Measurements from ENCODE around the gene SPG7.
"Not testable (repeated sequence)": the region's sequence is repeated elsewhere in the genome, so short reads cannot be mapped to it uniquely, and the experiment has no call there.

SPG7 gene

DNA sequence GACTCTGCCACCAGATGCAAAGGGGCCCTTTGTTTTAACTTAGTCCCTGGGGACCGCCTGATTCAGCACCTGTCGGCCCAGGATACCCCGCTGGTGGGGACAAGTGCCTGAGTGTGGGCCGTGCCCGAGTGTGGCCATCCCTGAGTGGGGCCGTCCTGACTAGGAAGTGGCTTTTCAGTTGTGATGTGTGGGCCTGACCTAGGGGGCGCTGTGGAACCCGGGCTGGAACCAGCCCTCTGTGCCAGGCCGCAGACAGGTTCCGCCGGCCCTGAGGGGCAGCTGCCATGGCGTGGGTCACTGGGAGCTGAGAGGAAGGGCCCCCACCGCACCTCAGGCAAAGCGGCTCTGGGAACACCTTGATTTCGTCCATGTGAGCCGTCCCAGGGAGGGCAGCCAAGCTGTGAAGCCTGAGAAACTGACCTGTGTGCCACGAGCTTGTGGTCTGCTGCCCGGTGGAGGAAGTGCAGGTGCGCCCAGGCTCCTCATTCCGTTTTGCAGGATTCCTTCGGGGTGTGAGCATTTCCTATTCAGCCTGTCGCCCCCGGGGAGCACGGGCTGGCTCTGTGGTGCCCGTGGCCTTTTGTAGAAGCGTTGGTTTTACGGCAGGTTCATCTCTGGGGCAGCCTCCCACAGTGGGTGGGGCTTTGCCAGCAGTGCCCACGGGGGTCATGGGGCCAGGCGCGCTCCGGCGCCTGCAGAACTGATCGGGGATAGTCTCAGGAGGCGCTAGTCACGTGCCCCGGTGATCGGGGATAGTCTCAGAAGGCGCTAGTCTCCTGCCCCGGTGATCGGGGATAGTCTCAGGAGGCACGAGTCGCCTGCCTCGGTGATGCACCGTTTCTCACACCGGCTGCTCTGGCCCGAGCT, 57.5 kb downstream of the SPG7 start:
- DNase-seq = peak; percentile 53

DNA sequence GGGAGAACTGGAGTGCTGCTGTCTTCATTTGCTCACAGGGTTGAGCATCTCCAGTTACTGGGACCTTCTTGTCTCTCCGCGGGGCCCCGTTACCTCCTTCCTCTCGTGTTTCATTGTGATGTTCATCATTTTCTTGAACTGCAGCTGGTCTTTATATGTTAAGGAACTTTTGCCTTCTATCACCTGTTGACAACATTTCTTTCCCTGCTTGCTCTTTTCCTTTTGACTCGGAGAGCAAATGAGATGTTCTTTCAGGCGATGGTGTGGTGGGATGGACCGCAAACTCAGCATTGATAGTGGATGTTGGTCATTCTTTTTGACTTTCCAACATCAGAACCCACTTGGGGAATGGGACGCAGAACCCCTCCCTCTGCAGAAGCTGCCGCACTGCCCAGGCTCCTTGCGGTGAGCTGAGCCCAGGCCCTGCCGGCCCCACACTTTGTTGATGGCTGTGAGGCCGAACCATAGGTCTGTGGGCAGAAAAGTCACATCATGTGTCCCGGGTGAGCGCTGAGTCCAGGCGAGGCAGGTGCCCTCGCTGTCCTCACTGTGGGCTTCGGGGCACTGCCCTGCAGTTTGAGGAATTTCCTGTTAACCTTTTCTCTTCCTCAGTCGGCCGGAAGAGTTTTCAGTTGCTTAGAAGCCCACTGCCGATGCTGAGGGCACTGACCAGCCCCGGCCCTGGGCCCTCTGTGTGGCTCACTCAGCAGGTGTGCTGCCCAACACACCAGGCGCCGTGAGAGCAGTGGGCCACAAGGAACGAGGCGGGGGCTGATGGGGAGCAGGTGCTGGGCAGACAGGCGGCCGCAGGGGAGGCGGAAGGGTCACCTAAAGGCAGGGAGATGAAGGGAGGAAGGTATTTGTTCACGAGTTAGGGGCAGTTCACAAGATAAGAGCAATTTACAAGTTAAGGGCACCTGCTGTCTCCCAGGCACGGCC, 59.7 kb downstream of the SPG7 start:
- DNase-seq = no peak

GRCh38 chr16:89569506-89570341, 61.5 kb downstream of the SPG7 start:
- no peak for DNase-seq

DNA sequence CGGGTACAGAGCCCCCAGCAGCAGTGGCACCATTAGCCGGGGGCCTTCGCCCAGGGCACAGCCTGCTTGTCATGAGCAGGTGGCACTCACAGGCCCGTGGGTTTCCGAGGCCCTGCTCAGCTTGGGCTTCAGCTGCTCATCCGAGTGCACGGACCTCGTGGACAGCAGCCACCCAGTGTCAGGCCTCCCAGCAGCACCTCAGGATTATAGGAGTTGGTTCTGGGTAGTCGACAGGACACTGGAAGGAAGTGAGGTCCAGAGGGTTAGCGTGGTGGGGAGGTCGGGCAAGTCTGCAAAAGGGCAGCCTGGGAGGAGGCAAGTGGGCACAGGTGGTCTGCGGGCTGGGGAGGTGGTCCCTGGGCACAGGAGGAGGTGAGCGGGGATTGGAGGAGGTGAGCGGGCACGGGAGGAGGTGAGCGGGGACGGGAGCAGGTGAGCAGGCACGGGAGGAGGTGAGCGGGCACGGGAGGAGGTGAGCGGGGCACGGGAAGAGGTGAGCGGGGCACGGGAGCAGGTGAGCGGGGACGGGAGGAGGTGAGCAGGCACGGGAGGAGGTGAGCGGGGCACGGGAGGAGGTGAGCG, 62.2 kb downstream of the SPG7 start:
- DNase-seq = no peak

DNA sequence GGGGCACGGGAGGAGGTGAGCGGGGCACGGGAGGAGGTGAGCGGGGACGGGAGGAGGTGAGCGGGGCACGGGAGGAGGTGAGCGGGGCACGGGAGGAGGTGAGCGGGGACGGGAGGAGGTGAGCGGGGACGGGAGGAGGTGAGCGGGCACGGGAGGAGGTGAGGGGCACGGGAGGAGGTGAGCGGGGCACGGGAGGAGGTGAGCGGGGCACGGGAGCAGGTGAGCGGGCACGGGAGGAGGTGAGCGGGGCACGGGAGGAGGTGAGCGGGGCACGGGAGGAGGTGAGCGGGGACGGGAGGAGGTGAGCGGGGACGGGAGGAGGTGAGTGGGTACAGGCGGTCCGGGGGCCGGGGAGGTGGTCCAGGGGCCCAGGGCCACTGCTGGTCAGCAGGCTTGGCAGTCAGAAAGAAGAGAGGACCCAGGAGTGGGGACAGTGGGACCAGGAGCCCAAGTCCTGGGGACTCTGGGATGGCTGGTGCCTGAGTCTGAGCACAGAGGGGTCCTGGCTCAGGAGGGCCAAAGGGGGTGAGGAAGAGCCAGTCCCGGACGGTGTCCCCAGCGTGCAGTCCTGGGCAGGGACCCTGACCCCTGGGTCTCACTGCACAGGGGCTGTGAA, 62.9 kb downstream of the SPG7 start:
- DNase-seq = not testable (repeated sequence)

GRCh38 chr16:89571636-89572035, 63.4 kb downstream of the SPG7 start:
- no peak for DNase-seq

GRCh38 chr16:89572073-89572484, 63.9 kb downstream of the SPG7 start:
- no peak for DNase-seq

- DNase-seq = no peak
Measured at GRCh38 chr16:89572485-89573205, 64.4 kb downstream of the SPG7 start.

GRCh38 chr16:89573826-89574680, 65.8 kb downstream of the SPG7 start:
- DNase-seq = no peak

DNA sequence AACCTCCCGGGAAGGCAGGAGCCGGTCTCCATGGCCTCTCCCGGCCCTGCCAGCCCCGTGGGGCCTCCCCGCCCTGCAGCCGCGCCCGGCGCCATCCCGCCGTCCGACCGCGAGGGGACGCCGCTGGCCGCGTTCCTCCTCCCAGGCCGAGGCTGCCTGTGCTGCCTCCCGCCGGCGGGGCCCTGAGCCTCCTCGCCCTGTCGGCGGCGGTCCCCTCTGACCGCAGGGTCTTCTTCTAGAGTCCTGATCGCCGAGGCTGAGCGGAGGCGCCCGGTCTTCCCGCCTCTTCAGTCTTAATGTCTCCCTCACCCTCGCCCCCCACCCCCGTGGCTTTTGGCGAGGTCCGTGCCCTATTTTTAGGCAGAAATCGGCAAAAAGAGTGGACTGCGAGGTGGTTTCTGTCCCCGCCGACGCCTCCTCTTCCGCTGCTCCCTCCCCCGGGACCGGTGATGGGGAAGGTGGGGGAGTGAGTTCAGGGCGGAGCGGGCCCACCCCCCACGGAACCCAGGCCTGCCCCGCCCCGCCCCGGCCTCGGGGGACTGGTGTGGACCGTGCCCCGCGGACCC, 66.6 kb downstream of the SPG7 start:
- peak; percentile 58 for DNase-seq

DNA sequence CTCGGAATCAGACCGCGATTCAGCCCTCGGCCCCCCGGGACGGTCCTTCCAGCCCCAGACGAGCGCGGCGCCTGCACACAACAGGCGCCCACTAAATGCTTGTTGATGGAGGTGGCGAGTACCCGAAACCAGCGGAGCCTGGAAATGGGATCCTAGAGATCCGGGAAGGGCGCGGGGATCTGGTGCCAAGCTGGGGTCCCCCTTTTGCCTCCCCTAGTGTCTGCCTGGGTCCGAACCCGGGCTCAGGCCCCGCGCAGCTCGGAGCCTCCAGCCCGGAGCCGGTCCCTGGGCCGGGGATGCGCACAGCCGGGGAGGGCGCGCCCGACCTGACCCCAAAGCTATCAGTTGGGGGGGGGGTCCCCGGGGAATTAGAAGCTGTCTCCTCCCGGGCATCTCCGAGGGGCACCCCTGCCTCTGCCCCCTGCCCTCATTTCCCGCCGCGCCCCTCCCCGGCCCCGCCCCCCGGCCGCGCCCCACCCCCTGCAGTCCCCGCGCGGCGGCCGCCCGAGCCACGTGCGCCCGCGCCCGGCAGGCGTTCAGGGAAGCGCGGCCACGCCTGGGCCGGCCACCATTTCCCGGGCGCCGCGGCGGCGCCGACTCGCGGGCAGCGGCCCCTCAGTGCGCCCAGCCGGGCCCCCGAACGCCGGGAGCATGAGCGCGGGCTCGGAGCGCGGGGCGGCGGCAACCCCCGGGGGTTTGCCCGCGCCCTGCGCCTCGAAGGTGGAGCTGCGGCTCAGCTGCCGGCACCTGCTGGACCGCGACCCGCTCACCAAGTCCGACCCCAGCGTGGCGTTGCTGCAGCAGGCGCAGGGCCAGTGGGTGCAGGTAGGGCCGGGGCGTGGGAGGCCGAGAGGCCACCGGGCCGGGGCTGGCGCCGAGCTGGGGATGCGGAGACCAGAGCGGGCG, 67.3 kb downstream of the SPG7 start, which contains the start of gene CPNE7:
TSS of gene CPNE7 (plus strand) at position 512 of the 906 bp plus-strand sequence. CDS start at position 652, 140 bp downstream.
- no peak for DNase-seq

DNA sequence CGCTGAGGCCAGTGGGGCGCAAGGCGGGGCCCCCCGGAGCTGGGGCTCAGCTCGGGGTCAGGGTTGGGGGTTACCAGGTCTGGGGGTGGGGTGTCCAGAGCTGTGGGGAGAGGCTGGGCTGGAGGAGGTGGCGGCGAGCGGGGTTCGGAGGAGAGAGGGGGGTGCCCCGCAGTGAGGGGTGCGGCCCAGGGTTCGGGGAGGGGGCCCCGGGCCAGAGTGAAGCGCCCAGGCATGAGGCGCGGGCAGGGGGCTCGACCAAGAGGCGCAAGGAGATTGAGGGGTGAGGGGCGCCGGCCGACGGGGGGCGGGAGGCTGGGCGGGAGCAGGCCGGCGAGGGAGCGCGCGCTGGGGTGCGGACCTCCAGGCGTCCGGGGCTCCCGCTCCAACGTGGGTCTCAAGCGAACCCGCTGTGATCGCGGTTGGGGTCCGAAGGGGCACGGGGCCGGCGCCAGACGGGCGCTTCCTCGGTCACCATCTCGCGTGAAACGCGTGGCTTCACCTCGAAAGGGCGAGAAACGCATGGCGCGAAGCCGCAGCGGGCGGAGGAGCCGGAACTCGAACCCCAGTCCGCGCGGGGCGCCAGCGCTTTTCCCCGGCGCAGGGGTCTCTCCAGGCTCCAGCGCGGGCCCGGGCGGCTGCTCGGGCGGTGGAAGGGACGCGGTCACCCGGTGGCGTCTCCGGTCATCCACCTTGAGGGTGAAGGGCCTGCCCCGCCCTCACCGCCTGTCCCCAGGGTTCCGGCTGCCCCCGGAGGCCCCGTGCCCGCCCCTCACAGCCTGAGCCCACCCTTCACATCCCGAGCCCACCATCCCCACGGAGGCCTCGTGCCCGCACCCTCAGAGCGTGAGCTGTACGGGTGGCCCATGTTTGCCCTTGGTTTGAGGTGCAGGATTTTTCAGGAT, 68.2 kb downstream of the SPG7 start:
- no peak for DNase-seq

GRCh38 chr16:89577055-89577759, 69.0 kb downstream of the SPG7 start:
- DNase-seq = no peak

GRCh38 chr16:89579351-89579750, 71.1 kb downstream of the SPG7 start:
- DNase-seq = no peak

DNA sequence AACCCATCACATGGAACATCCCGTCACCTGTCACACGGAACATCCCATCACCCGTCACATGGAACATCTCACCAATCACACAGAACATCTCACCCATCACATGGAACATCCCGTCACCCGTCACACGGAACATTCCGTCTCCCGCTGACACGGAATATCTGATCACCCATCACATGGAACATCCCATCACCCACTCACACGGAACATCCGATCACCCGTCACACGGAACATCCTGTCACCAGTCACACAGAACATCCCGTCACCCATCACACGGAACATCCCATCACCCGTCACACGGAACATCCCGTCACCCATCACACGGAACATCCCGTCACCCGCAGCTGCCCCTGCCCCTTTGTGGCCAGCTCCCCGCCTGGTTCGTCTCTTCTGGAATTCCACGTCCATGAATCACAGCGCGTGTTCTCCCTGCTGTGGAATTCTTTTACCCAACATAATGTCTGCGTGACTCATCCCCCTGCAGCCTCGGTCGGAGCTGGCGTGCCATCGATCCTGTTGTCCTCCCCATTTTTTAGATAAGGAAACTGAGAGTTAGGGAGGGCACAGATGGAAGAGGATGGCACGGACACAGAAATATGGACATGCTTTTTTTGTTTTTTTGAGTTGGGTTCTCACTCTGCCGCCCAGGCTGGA, 73.0 kb downstream of the SPG7 start:
- DNase-seq = no peak

DNA sequence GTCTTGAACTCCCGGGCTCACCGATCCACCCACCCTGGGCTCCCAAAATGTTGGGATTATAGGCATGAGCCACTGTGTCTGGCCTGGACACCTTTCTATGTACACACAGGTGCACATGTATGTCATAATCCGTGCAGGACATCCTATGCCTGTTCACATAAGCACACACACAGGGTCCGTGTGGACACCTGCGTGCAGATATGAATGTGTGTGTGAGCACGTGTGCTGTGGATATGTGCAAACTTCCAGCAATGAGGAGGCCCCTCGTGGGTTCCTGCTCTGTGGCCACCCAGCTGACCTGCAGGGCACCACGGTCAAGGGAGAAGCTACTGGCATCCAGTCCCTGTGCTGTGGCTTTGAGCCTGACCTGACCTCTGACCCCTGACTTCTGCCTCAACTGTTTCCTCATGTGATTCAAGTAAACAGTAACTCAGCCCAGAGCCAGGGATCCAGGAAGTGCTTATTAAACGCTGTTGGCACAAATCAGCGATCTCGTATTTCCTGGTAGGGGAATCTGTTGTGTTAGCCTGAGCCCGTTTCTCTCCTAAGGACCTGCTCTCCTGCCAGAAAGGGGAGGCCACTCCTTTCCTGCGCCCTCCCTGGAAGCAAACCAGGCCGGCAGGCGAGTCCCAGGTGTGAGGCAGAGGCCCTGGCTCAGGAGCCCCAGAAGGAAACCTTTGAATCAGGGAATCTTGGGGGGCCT, 73.8 kb downstream of the SPG7 start:
- DNase-seq = no peak
